ENCODE results near the gene SLC2A4RG.
"Not testable (repeated sequence)": the region's sequence is repeated elsewhere in the genome, so short reads cannot be mapped to it uniquely, and the experiment has no call there.

The SLC2A4RG gene

DNA sequence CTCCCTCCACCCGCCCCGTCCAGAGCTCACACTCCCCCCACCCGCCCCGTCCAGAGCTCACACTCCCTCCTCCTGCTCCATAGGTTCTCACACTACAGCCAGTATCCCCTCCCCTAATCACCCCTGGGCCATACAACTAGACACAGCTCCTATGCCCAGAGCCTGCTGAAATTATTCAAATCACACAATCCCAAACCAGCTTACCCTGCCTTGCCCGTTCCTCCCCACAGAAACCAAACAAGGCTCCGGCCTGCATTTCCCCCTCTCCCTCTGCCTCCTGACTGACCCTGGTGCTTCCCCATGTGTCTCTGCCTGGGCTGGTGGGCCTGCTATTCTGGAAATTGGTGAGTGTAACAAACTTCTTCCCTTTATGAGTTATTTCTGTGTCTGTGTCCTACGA, 18.6 kb downstream of the SLC2A4RG start:
- no peak for DNase-seq

DNA sequence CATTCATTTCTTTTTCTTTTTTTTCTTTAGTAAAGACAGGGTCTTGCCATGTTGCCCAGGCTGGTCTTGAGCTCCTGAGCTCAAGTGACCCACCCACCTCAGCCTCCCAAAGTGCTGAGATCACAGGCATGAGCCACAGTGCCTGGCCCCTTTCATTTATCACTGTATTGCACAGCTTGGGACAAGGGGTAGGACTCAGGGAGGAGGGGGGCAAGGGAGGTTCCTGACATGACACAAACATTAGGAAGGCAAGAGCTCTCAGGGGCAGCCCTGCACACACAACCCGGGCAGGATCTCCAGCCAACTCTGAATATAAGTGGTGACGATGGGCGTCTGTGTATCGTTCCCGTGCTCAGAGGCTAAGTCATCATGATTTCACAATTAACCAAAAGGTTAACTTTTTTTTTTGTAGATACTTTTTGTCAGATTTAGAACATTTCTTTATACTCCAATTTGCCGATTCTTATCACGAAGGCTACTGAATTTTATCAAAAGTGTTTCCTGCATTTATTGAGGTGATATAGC, 19.9 kb downstream of the SLC2A4RG start:
- DNase-seq, result no peak

DNA sequence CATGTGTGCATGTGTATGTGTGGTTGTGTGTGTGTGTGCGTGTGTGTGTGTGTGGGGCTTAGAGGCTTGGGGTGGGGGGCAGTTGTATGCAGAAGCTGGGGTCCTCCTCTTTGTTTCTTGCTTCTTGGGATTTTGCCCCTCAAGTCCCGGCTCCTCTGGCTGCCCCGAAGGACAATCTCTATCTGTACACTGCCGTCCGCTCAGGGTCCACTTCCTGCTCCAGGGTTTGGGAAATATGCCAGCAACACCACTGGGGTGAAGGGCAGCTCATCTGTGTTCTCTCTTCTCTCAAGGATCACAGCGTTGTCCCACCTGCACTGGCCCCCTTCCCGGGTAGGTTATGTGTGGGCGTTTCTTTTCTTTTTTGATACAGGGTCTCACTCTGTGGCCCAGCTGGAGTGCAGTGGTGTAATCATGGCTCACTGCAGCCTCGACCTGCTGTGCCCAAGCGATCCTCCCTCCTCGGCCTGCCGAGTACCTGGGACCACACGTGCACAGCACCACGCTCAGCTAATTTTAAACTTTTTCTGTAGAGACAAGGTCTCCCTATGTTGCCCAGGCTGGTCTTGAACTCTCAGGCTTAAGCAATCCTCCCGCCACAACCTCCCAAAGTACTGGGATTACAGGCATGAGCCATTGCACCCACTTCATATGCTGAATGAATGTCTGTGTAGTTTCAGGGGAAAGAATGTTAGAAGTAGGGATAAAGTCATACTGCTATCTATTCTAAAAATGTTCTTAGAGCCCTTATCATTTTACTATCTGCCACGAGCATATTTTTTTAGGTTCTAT, 25.7 kb downstream of the SLC2A4RG start:
- no peak for DNase-seq

DNA sequence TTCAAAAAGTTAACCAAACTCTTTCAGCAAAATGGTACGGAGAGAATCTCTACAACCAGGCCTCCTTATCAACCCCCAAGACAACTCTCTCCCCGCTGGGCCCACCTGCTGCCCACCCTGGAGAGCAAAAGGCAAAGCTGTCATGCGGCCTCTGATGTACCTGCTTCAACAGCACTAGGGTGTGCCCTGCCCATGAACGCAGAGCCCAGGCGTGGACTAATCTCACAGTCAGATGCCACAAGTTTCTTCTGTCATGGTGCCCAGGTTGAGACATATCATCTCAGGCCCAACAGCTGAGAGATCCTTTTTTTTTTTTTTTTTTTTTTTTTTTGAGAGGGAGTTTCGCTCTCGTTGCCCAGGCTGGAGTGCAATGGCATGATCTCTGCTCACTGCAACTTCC, 26.3 kb downstream of the SLC2A4RG start:
- DNase-seq, result no peak

DNA sequence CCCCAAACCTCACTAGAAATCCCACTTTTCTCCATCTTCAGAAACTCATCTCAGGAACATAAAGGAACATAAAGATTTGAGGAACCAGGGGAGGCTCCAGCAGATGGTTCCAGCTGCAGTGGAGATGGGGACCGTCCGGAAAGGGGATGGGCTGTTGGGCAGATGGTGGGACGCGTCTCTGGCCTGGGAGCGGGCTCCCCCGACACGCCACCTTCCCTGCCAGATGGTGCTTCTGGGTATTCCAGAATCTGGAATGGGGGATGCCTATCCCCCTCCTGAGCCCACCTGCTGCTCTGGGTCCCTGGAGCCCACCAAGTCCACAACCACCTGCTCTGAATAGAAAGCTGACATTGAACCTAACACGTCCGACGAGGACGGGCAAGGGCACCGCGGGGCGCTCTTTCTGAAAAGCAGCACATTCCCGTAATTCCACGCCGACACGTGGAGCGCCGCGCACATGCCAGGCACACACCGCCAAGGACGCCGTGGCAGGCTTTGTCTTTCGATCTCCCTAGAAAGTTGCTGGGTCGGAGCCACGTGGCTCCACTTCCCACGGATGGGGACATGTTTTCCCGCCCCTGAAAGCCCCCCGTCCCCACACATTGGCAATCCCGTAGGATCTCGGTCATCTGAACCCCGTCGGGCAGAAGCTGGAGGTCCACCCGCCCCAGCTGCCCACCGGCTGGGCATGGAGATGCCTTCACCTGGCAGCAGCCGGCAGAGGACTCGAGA, 27.3 kb downstream of the SLC2A4RG start:
- DNase-seq, result no peak

DNA sequence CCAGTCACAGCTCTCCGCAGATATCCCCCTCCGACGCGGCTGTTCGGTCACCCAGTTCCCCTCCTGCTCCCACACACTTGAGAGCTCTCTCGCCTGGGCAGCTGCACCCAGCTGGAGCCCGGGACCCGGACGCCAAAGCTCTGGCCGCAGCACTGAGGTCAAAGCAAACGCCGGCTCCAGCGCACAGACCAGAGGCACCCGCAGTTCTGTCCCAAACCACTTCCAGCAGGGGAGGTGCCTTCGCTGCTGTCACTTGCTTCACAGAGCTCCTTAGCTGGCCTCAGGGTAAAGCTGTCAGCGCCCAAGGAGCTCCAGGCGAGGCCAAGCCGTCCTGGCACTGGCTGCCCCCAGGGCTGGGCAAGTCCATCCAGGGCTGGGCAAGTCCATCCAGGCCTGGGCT, 27.9 kb downstream of the SLC2A4RG start:
- no peak for DNase-seq

DNA sequence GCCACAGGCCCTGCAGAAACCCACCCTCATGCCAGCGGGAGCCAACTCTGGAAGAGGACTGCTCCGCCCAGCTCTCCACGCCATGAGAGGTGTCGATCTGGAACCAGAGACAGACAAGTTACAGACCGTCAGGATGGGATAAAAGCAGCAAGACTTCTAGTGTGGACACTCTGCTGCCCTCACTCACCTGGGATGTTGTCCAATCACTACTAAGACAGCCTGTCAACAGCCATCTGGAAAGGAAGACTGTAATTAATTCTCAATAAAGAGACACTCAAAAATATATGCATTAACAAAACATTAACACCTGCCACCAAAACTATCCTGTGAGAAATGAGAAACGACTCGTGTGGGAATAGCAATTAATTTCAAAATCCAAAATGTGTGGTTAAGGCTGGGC, 28.3 kb downstream of the SLC2A4RG start:
- DNase-seq, result no peak

DNA sequence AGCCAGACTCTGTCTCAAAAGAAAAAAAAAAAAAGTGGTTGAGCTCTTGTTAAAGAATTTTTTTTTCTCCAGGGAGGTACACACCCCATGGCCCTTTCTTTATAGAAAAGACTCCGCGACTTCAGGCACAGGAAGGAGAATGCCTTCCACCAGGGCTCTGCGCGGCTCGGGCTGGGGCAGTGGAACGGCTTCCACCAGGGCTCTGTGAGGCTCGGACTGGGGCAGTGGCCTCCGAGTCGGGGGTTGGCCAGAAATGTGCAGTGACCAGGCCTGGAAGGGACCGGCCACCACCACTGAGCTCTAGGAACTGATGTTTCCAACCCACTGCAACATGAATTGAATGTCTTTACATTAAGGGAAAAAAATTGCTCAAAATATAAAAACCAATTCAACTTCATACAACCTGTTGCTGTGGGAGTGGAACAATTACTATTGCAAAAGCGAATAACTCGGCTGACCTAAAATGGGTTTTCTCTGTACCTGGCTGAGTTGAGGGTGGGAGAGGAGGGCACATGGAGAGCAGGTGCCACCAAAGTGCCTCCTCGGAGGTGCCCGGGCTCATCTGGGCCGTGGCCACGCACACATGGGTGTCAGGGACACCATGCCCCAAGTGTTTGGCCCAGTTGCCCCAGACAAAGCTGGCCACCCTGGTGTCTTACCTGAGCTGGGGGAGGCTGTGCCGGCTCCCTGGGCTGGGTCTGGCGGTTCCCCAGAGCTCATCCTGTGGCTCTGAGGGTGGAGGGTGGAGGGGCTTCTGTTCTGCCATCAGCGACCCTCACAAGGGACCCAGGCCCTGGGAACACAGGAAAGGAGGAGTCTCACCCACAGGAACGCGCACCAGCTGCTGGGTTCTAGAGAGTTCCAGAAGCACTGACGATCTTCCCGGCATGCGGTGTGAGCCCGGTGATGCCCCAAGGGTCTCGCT, 29.3 kb downstream of the SLC2A4RG start:
- no peak for DNase-seq

DNA sequence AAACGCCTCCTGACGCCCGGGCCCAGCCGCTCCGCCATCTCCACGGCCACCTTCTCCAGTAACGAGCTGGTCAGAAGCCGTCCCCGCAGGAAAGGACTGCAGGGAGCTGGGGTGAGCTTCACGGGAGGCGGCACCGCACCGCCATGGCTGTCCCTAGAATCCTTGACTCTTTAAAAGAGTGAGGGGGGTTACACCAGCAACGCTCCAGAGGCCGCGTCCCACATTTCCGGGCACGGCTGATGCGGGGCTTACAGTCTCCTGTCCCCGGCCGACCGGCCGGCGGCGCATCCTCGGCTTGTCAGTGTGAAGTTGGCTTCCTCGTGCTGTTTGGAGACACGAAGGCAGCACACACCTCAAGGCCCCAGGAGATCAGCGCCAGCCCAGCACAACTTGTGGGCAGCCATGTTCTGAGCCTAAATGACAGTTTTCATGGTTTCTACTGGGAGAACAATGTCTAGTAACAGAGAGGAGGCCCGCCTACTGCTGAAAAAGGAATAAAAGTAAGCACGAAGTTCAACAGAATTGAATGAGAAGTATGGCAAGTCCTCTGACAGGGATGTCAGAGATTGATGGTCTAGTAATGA, 30.4 kb downstream of the SLC2A4RG start:
- DNase-seq, result no peak

DNA sequence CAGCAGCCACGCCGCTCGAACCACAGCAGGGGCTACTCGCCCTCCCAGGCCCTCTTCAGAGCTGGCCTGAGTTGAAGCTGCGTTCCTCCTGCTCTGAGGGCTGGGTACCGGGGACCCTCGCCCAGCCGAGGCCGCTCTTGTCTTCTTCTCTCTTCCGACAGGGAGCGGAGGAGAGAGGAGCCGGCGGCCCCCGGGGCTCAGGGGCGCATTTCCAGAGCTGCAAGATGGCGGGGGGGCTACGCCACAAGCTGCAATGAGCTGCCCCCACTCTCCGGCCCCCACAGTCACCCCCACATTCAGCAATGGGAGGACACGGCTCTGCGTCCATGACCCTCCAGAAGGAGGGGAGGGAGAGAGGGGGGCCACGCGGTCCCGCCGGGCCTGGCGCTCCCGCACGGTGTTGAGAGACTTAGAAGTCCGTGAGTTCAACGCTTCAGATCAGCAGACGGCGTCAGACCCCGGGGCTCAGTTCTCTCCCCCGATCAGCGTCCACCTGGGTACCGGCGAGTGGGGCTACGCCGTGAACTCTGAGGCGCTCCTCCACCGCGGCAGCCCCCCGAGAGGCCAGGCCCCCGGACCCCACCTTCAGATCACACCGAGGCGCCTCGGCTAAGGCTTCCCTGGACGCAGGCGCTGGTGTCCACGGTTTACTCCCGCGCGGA, 31.6 kb downstream of the SLC2A4RG start:
- DNase-seq, result no peak

DNA sequence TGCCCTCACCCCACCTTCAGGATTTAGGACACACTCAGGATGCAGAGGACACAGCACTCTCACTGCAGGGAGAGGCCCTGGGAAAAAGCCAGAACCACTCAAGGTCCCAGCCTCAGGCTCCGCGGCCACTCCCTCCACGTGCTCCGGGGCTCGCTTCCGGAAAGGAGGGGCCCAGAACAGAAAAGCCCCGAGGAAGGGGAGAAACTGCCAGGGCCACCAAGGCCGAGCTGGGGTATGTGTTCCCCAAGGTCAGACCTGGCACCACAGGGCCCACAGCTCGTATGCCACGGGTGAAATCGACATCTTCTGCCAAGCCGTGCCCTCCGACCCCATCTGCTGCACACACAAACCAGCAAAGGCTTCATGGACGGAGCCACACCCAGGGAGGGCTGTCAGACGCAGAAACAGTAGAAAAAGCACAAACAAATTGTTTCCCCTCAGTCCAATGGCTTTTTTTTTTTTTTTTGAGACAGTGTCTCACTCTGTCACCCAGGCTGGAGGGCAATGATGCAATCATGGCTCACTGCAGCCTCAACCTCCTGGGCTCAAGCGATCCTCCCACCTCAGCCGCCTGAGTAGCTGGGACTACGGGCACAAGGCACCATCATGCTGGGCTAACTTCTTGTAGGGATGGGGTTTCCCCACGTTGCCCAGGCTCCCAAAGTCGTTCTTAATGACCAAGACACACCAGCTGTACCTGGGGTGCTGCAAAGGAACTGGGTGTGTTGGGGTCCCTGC, 33.4 kb downstream of the SLC2A4RG start:
- DNase-seq, result no peak

DNA sequence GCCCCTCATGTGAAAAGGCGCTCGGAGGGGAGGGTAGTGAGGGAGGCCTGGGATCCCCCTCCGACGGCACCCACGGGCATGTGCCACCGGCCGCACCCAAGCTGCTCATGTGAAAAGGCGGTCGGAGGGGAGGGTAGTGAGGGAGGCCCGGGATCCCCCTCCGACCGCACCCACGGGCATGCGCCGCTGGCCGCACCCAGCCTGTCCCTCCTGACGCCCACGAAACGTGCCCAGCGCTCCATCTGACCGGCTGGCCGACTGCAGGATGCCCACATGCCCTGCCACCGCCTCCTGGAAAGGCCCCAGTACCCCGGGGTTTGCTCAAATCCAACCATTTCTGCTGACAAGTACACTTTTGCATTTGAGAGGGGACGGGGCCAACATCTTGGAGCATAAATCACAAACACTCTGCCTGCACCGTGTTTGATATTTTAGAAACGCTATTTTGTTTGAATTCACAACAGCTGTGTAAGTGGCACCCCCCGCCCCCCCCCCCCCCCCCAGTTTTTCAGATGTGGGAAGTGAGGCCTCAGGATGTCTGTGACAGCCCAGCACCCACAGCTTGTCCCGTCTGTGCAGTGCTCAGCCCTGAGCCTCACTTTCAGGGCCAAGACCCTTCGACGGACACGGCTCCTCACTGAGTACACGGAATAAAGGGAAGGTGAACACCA, 34.1 kb downstream of the SLC2A4RG start:
- no peak for DNase-seq

DNA sequence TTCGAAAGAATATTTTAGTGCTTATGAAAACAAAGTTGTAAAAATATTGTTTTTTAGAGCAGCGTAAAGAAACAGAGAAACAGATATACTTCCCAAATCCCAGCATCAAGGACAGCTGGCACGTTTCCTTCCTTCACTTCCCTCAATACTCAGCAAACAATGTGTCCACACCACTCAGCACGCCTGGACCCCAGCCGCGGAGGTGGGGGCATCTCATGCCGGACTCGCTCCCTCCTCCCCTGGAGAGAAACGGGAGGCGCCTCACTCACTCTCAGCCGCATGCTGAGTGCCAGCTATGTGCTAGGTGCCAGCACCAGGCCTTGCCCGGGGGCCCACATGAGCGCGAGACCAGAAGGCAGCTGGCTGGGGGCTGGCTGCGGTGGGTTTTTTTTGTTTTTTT, 34.7 kb downstream of the SLC2A4RG start:
- no peak for DNase-seq

DNA sequence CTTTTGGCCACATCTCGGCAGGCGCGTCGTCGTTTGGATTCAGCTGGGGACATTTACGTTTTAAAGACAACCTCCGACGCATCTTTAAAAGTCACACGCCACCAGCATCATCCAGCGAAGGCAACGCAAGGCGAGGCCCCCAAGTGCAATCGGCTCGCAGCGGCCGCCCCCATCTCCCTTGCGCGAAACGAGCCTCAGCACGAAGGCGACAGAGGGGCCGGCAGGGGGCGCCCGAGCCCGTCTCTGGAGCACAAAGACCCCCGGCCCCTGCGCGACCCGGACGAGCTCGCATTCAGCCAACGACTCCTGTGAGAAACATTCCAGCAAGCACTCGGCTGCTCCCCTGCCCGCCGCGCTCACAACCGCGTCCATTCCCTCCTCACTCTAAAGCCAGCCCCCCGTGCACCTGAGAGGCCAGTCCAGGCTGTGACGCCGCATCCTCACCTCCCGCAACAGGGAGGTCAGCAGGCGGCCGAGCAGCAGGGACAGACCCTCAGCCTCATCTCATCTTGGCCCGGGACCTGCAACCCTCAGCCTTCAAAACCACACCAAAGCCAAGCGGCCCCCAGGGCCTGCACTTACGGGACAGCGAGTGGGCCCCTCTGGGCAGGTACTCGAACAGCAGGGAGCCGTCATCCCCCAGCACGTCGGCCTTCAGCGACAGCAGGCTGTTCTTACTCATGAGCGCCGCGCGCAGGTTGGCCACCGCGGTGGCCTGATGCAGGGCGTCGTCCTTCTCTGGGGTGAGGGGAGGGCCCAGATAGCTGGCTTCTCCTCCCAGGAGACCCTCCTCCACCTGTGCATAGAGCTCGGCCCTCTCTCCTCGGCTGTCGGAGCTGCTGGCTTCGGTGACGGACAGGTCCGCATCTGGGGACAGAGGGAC, 35.8 kb downstream of the SLC2A4RG start:
- peak; percentile 14 for DNase-seq

DNA sequence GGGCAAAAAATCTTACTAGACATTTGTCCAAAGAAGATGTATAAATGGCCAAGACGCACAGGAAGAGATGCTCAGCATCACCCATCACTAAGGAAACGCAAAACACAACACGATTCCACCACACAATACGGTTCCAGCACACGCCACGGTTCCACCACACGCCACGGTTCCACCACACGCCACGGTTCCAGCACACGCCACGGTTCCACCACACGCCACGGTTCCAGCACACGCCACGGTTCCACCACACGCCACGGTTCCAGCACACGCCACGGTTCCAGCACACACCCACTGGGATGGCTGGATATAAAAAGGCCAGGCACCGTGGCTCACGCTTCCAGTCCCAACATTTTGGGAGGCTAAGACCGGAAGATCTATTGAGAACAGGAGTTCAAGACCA, 37.3 kb downstream of the SLC2A4RG start:
- not testable (repeated sequence) for DNase-seq

DNA sequence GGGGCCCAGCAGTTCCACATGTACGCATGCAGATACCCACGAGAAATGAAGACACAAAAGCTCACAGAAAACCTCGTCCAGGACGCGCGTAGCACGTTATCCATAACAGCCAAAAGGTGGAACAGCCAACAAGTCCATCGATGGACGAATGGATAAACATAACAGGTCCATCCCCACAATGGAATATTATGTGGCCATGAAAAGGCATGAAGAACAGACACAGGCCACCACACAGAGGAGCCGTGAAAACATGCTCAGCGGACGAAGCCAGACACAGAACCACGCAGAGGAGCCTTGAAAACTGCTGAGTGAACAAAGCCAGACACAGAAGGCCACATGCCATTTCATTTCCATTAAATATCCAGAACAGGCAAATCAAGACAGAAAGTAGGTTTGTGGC, 38.0 kb downstream of the SLC2A4RG start:
- DNase-seq, result no peak

DNA sequence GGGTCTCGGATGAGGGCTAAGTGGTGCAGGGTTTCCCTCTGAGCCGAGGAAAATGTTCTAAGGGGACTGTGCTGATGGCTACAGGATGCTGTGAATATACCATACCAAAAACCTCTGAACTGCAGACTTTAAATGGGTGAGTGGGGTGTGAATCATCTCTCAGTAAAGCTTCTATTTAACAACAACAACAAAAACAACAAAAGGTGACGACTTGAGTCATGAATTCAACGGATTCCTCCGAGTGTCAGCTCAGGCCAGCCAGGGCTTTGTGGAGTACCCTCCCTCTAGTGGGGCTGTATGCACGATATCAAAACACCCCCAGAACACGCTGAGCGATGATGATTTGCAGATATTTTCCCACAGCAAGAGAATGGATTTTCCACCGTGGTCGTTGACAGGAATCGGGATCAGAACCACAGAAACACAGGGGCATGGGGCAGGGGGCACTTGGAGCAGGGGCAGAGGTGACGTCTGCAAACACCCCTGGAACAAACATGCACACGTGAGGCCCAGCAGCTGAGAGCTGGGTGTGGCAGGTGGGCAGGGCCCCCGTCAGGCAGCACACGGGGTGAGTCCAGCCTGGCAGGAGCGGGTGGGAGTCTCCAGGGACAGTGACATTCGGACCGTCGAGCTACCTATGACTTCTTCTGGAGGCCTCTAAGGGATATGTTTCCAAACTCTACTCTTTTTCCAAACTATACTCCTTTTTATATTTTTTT, 38.6 kb downstream of the SLC2A4RG start:
- DNase-seq, result no peak

DNA sequence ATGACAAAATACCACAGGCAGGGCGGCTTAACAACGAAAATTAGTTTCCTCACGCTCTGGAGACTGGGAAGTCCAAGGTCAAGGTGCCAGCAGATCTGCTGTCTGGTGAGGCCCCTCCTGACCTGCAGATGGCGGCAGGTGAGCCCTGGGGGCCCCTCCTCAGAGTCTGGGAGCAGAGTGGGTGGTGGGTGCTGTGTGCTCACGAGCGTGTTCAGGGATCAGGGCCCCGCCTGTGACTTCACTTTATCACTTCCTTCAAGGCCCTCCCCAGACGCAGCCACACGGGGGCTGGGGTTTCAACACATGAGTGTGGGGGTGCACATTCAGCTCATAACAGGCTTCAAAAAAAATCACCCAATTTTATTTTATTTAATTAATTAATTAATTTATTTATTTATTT, 39.3 kb downstream of the SLC2A4RG start:
- no peak for DNase-seq

DNA sequence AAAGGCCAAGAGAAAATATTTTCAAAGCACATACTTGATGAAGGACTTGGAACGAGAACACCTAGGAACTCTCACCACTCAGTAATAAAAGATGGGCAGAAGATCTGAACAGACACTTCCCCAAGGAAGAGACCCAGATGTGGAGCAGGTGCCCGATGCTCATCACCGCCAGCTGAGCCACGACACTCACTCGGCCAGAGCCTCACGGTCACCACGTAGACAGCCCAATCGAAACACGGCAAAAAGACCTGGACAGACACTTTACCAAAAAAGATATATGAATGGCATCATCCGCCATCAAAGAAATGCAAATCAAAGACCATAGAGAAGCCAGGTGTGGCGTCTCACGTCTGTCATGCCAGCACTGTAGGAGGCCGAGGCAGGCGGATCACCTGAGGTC, 41.6 kb downstream of the SLC2A4RG start:
- DNase-seq, result no peak
